Measurements from ENCODE around the gene PTAFR. TPM values are rescaled to one million over a fixed set of nuclear protein-coding genes. Genes with fewer than 3 reads are reported as not detected.

The PTAFR gene
- total RNA-seq, 1 donor from 2014 or later: 3.6 TPM

DNA sequence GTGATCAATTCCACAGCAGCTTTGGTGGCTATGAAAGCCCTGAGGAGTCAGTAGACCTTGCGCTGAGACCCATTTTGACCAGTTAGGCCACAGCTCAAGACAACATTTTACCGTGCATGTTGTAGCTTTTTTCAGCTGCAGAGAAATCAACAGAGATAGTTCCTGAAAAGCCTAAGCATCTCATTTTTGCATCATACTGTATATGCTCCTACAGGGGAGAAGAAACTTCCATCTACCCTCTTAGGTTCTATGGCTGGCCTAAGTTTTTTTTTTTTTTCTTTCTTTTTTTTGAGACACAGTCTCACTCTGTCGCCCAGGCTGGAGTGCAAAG lies 63.3 kb downstream of the PTAFR start:
- ATAC-seq (ENCODE audit: low read depth) (no peak), DNase-seq (no peak)
- H3K27me3 Mint-ChIP-seq: no peaks in the 10 kb centered on the region
- H3K9me3 Mint-ChIP-seq: no peaks in the 10 kb centered on the region
- peaks cover 27% of the 10 kb centered on the region for H3K4me1 Mint-ChIP-seq
- TF ChIP-seq CTCF (IDR thresholded peaks at IDR 0.05): no peak
- ChIA-PET POLR2A (no interaction called here), CTCF (interaction anchor here (1.5 to 2.1 kb wide), 2 partner anchors 22 to 95 kb away, joined by 6 to 8 read pairs; no protein-coding TSS in a partner anchor)
- H3K4me3 Mint-ChIP-seq: no peak overlapping the region
- H3K27ac Mint-ChIP-seq: no peak overlapping the region
- H3K36me3 Mint-ChIP-seq (ENCODE audit: low read depth): no peaks in the 10 kb centered on the region
- intact Hi-C loops (cut with micrococcal nuclease): no loop called here

DNA sequence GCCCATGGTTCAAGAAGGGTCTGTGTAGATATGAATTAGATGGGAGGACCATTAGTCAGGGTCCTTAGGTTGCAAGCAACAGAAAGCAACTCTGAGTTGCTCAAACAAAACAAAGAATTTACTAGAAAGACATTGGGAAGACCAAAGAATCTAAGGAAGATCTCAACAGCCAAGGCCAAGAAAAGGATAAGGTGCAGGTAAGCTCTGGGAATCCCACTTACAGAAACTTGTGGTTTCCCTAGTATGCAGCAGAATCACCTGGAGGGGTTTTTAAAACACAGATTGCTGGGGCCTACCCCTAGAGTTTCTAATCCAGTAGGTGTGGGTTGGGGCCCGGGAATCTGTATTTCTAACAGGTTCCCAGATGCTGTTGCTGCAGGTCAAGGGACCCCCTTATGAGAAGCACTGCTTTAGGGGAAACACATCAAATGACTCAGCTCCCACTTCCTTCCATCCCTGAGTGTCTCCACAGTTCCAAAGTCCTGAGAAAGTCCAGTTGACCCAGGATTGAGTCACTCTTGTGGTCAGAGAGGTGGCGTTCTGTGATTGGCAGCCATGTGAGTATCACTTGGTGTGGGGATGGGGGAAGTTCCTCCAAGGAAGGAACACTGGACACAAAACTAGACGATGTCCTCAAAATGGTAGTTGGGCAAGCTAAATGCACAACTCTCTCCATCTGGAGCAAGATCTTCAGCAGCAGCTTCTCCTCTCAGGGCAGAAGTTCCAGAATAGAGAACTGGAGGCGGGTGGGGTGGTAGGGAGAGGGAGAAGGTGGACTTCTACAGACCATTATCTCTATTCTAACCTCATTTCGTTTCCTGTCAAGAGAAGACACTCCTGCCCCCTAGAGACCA lies 63.9 kb downstream of the PTAFR start:
- Mint-ChIP-seq H3K36me3 (ENCODE audit: low read depth) (no peaks in the 10 kb centered on the region), H3K9me3 (no peaks in the 10 kb centered on the region), H3K27me3 (no peaks in the 10 kb centered on the region), H3K27ac (no peak overlapping the region), H3K4me1 (peaks cover 27% of the 10 kb centered on the region), H3K4me3 (no peak overlapping the region)
- POLR2A ChIA-PET: interaction anchor here (0.7 kb wide), 1 partner anchor 33 kb away, joined by 3 read pairs; no protein-coding TSS in a partner anchor
- TF ChIP-seq CTCF (IDR thresholded peaks at IDR 0.05): no peak
- no peak for DNase-seq
- CTCF ChIA-PET: interaction anchor here (1.5 to 2.1 kb wide), 2 partner anchors 22 to 96 kb away, joined by 6 to 8 read pairs; no protein-coding TSS in a partner anchor
- ATAC-seq (ENCODE audit: low read depth): no peak
- intact Hi-C loops (cut with micrococcal nuclease): no loop called here

GRCh38 chr1:28111157-28111556 lies 65.3 kb downstream of the PTAFR start:
- no peaks in the 10 kb centered on the region for H3K27me3 Mint-ChIP-seq
- no peaks in the 10 kb centered on the region for H3K9me3 Mint-ChIP-seq
- ATAC-seq (ENCODE audit: low read depth) (peak; percentile 80), DNase-seq (no peak)
- H3K36me3 Mint-ChIP-seq (ENCODE audit: low read depth): no peaks in the 10 kb centered on the region
- peak overlapping the region; percentile 57 for H3K27ac Mint-ChIP-seq
- POLR2A ChIA-PET: interaction anchor here (0.5 kb wide), 1 partner anchor 21 kb away, joined by 5 read pairs; no protein-coding TSS in a partner anchor
- H3K4me3 Mint-ChIP-seq: peak overlapping the region; percentile 9
- intact Hi-C loops (cut with micrococcal nuclease): loop anchor here (2.0 kb wide), 2 partner anchors 20 to 66 kb away; partner anchors contain the start of gene PTAFR
- peaks cover 27% of the 10 kb centered on the region for H3K4me1 Mint-ChIP-seq
- CTCF ChIA-PET: interaction anchor here (2.1 kb wide), 1 partner anchor 20 kb away, joined by 8 read pairs; no protein-coding TSS in a partner anchor
- no peak for TF ChIP-seq CTCF (IDR thresholded peaks at IDR 0.05)

- Mint-ChIP-seq H3K4me3 (no peak overlapping the region), H3K27ac (no peak overlapping the region), H3K9me3 (no peaks in the 10 kb centered on the region), H3K27me3 (no peaks in the 10 kb centered on the region), H3K36me3 (ENCODE audit: low read depth) (no peaks in the 10 kb centered on the region), H3K4me1 (peaks cover 27% of the 10 kb centered on the region)
- no peak for TF ChIP-seq CTCF (IDR thresholded peaks at IDR 0.05)
- DNase-seq: no peak
- intact Hi-C loops (cut with micrococcal nuclease): loop anchor here (2.0 kb wide), 2 partner anchors 20 to 66 kb away; partner anchors contain the start of gene PTAFR
- no peak for ATAC-seq (ENCODE audit: low read depth)
- ChIA-PET CTCF (interaction anchor here (1.3 kb wide), 1 partner anchor 19 kb away, joined by 4 read pairs; no protein-coding TSS in a partner anchor), POLR2A (interaction anchor here (0.5 to 1.3 kb wide), 2 partner anchors 22 to 66 kb away, joined by 3 to 5 read pairs; partner anchors contain the start of gene PTAFR)
Measured at GRCh38 chr1:28110555-28110954, 65.9 kb downstream of the PTAFR start.

DNA sequence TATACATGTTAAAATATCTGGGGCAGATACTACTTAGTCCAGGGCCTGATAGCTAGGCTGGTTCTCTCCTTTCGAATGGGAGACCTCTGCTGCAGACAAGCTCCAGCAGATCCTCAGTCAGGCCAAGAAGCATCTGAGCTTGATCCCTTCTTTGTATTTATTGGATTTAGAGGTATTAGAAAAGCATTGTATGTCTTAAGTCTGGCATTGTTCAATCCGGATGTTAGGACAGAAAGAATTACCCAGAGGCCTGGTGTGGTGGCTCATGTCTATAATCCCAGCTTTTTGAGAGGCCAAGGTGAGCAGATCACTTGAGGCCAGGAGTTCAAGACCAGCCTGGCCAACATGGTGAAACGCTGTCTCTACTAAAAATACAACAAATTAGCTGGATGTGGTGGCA lies 66.9 kb downstream of the PTAFR start:
- Mint-ChIP-seq H3K27ac (no peak overlapping the region), H3K4me3 (no peak overlapping the region), H3K9me3 (no peaks in the 10 kb centered on the region), H3K4me1 (peaks cover 19% of the 10 kb centered on the region), H3K36me3 (ENCODE audit: low read depth) (no peaks in the 10 kb centered on the region), H3K27me3 (no peaks in the 10 kb centered on the region)
- CTCF ChIA-PET: interaction anchor here (1.3 kb wide), 1 partner anchor 18 kb away, joined by 4 read pairs; no protein-coding TSS in a partner anchor
- POLR2A ChIA-PET: interaction anchor here (0.6 to 1.3 kb wide), 2 partner anchors 8 to 67 kb away, joined by 3 read pairs; partner anchors contain the start of gene PTAFR
- ATAC-seq (ENCODE audit: low read depth) (no peak), DNase-seq (no peak)
- no peak for TF ChIP-seq CTCF (IDR thresholded peaks at IDR 0.05)
- intact Hi-C loops (cut with micrococcal nuclease): loop anchor here (2.0 kb wide), 2 partner anchors 19 to 67 kb away; partner anchors contain the start of gene PTAFR
